Activated CD4-positive, alpha-beta memory T cell treated with anti-CD3 and anti-CD28 coated beads, Interleukin-2, amount 10 ng/mL, durations not matched to agents 7 days and 5 days (primary cell): ENCODE data around the gene CALML4. TPM values are rescaled to one million over a fixed set of nuclear protein-coding genes. Genes with fewer than 3 reads are reported as not detected.
"Not testable (repeated sequence)": the region's sequence is repeated elsewhere in the genome, so short reads cannot be mapped to it uniquely, and the experiment has no call there.

Source experiments
- CTCF ChIA-PET: fragments of 350-600 bp; sonication (Branson Sonifier 250); formaldehyde crosslinking; loops from one replicate; lab custom pipeline; 2021; ENCODE audit warnings: antibody characterized with exemption, inconsistent platforms; lab: Charles Lee
- POLR2A ChIA-PET: fragments of 350-600 bp; sonication (Branson Sonifier 250); formaldehyde crosslinking; loops from one replicate; lab custom pipeline; 2021; ENCODE audit warnings: antibody characterized with exemption; lab: Charles Lee
- DNase-seq: peaks from one replicate; pipeline ENCODE4 v3.0.0-alpha.2; 2020
- H3K27ac Mint-ChIP-seq: one replicate; pipeline ENCODE4 v1.8.0; 2021; ENCODE audit warnings: mild to moderate bottlenecking, mixed read lengths
- H3K27me3 Mint-ChIP-seq: one replicate; pipeline ENCODE4 v1.8.0; 2021; ENCODE audit warnings: mixed read lengths
- H3K36me3 Mint-ChIP-seq: one replicate; pipeline ENCODE4 v1.8.0; 2021; ENCODE audit warnings: low read depth, mixed read lengths
- H3K4me1 Mint-ChIP-seq: one replicate; pipeline ENCODE4 v1.8.0; 2021; ENCODE audit warnings: mixed read lengths
- H3K4me3 Mint-ChIP-seq: one replicate; pipeline ENCODE4 v1.8.0; 2021; ENCODE audit warnings: mild to moderate bottlenecking, mixed read lengths
- H3K9me3 Mint-ChIP-seq: one replicate; pipeline ENCODE4 v1.8.0; 2021; ENCODE audit warnings: mixed read lengths
- total RNA-seq, 2 experiments: library from RNA; stranded (reverse); gene quantifications; one replicate each; pipeline ENCODE4 v1.2.3, GENCODE V29; 2021

Gene CALML4
- total RNA-seq, 2 experiments from 2014 or later = 12.9 to 13.1 TPM

GRCh38 chr15:68222432-68222743 lies 17.3 kb upstream of the CALML4 start:
- CTCF ChIA-PET, H3K4me3 Mint-ChIP-seq, POLR2A ChIA-PET, H3K9me3 Mint-ChIP-seq, H3K27me3 Mint-ChIP-seq, DNase-seq, H3K27ac Mint-ChIP-seq: not testable (repeated sequence)
- Mint-ChIP-seq H3K36me3 (peaks cover 18% of the 10 kb centered on the region), H3K4me1 (peaks cover 20% of the 10 kb centered on the region)

- CTCF ChIA-PET, H3K9me3 Mint-ChIP-seq, DNase-seq, H3K27ac Mint-ChIP-seq, POLR2A ChIA-PET, H3K27me3 Mint-ChIP-seq, H3K4me3 Mint-ChIP-seq: not testable (repeated sequence)
- Mint-ChIP-seq H3K36me3 (peaks cover 19% of the 10 kb centered on the region), H3K4me1 (peaks cover 15% of the 10 kb centered on the region)
These were observed 16.6 kb upstream of the CALML4 start for GRCh38 chr15:68221530-68222431.

- Mint-ChIP-seq H3K4me3 (no peak overlapping the region), H3K27ac (no peak overlapping the region), H3K9me3 (no peaks in the 10 kb centered on the region), H3K27me3 (no peaks in the 10 kb centered on the region), H3K4me1 (peaks cover 14% of the 10 kb centered on the region), H3K36me3 (peaks cover 27% of the 10 kb centered on the region)
- ChIA-PET CTCF (no interaction called here), POLR2A (no interaction called here)
- no peak for DNase-seq
These were observed 15.8 kb upstream of the CALML4 start for GRCh38 chr15:68220967-68221366.

GRCh38 chr15:68220489-68220888 lies 15.4 kb upstream of the CALML4 start:
- Mint-ChIP-seq H3K4me3 (no peak overlapping the region), H3K27ac (no peak overlapping the region), H3K4me1 (peaks cover 14% of the 10 kb centered on the region), H3K9me3 (no peaks in the 10 kb centered on the region), H3K27me3 (no peaks in the 10 kb centered on the region), H3K36me3 (peaks cover 29% of the 10 kb centered on the region)
- no peak for DNase-seq
- CTCF ChIA-PET = interaction anchor here (1.6 kb wide), 1 partner anchor 10 kb away, joined by 5 read pairs; no protein-coding TSS in a partner anchor
- POLR2A ChIA-PET = no interaction called here

GRCh38 chr15:68218847-68219798 lies 14.0 kb upstream of the CALML4 start:
- Mint-ChIP-seq H3K9me3 (no peaks in the 10 kb centered on the region), H3K27me3 (no peaks in the 10 kb centered on the region), H3K36me3 (peaks cover 24% of the 10 kb centered on the region), H3K27ac (no peak overlapping the region), H3K4me3 (no peak overlapping the region), H3K4me1 (peaks cover 4% of the 10 kb centered on the region)
- ChIA-PET CTCF (interaction anchor here (1.6 kb wide), 1 partner anchor 8 kb away, joined by 5 read pairs; no protein-coding TSS in a partner anchor), POLR2A (interaction anchor here (0.9 to 1.3 kb wide), 4 partner anchors 10 to 378 kb away, joined by 3 to 10 read pairs (median 4); partner anchors contain the start of genes CLN6 and PIAS1)
- DNase-seq = no peak

GRCh38 chr15:68218331-68218730 lies 13.2 kb upstream of the CALML4 start:
- CTCF ChIA-PET = no interaction called here
- Mint-ChIP-seq H3K4me1 (peaks cover 4% of the 10 kb centered on the region), H3K36me3 (peaks cover 21% of the 10 kb centered on the region), H3K9me3 (no peaks in the 10 kb centered on the region), H3K4me3 (no peak overlapping the region), H3K27ac (no peak overlapping the region), H3K27me3 (no peaks in the 10 kb centered on the region)
- no peak for DNase-seq
- POLR2A ChIA-PET = interaction anchor here (1.1 to 1.2 kb wide), 2 partner anchors 11 to 164 kb away, joined by 4 to 10 read pairs; partner anchors contain the start of genes CLN6 and PIAS1

GRCh38 chr15:68217341-68217740 lies 12.2 kb upstream of the CALML4 start:
- Mint-ChIP-seq H3K9me3 (no peaks in the 10 kb centered on the region), H3K4me1 (no peaks in the 10 kb centered on the region), H3K27me3 (no peaks in the 10 kb centered on the region), H3K27ac (no peak overlapping the region), H3K36me3 (peaks cover 16% of the 10 kb centered on the region), H3K4me3 (no peak overlapping the region)
- no peak for DNase-seq
- CTCF ChIA-PET = no interaction called here
- POLR2A ChIA-PET = no interaction called here

GRCh38 chr15:68214838-68215254 lies 9.7 kb upstream of the CALML4 start:
- H3K27ac Mint-ChIP-seq = no peak overlapping the region
- H3K27me3 Mint-ChIP-seq = no peaks in the 10 kb centered on the region
- CTCF ChIA-PET = no interaction called here
- H3K9me3 Mint-ChIP-seq = no peaks in the 10 kb centered on the region
- H3K4me1 Mint-ChIP-seq = peaks cover 6% of the 10 kb centered on the region
- POLR2A ChIA-PET = no interaction called here
- DNase-seq = no peak
- no peak overlapping the region for H3K4me3 Mint-ChIP-seq
- peaks cover 16% of the 10 kb centered on the region for H3K36me3 Mint-ChIP-seq

- DNase-seq = no peak
- H3K27ac Mint-ChIP-seq = no peak overlapping the region
- no peaks in the 10 kb centered on the region for H3K9me3 Mint-ChIP-seq
- peaks cover 16% of the 10 kb centered on the region for H3K36me3 Mint-ChIP-seq
- CTCF ChIA-PET = no interaction called here
- H3K4me1 Mint-ChIP-seq = peaks cover 13% of the 10 kb centered on the region
- POLR2A ChIA-PET = no interaction called here
- no peak overlapping the region for H3K4me3 Mint-ChIP-seq
- H3K27me3 Mint-ChIP-seq = no peaks in the 10 kb centered on the region
These were observed 9.1 kb upstream of the CALML4 start for GRCh38 chr15:68213991-68214837.

- Mint-ChIP-seq H3K4me1 (peaks cover 20% of the 10 kb centered on the region), H3K36me3 (peaks cover 16% of the 10 kb centered on the region)
- H3K4me3 Mint-ChIP-seq, CTCF ChIA-PET, POLR2A ChIA-PET, DNase-seq, H3K9me3 Mint-ChIP-seq, H3K27ac Mint-ChIP-seq, H3K27me3 Mint-ChIP-seq: not testable (repeated sequence)
These were observed 8.3 kb upstream of the CALML4 start for GRCh38 chr15:68213491-68213845.

GRCh38 chr15:68211656-68212320 lies 6.7 kb upstream of the CALML4 start:
- CTCF ChIA-PET = interaction anchor here (1.2 to 1.4 kb wide), 3 partner anchors 13 to 26 kb away, joined by 3 to 6 read pairs (median 3); no protein-coding TSS in a partner anchor
- POLR2A ChIA-PET = no interaction called here
- no peak overlapping the region for H3K4me3 Mint-ChIP-seq
- H3K4me1 Mint-ChIP-seq = peaks cover 28% of the 10 kb centered on the region
- H3K27me3 Mint-ChIP-seq = no peaks in the 10 kb centered on the region
- DNase-seq = no peak
- H3K36me3 Mint-ChIP-seq = peaks cover 10% of the 10 kb centered on the region
- H3K27ac Mint-ChIP-seq = no peak overlapping the region
- no peaks in the 10 kb centered on the region for H3K9me3 Mint-ChIP-seq
